Measurements from ENCODE around the gene RDH13.
"Not testable (repeated sequence)": the region's sequence is repeated elsewhere in the genome, so short reads cannot be mapped to it uniquely, and the experiment has no call there.

RDH13 gene

GRCh38 chr19:55012306-55012705 is 50.6 kb downstream of the RDH13 start:
- DNase-seq, result no peak

- not testable (repeated sequence) for DNase-seq
These were observed 52.4 kb downstream of the RDH13 start for GRCh38 chr19:55010561-55010960.

- DNase-seq, result not testable (repeated sequence)
These were observed 54.2 kb downstream of the RDH13 start for GRCh38 chr19:55008781-55009180.

GRCh38 chr19:55008189-55008588 is 54.8 kb downstream of the RDH13 start:
- DNase-seq, result not testable (repeated sequence)

GRCh38 chr19:55007537-55007936 is 55.4 kb downstream of the RDH13 start:
- not testable (repeated sequence) for DNase-seq

GRCh38 chr19:55006795-55007194 is 56.2 kb downstream of the RDH13 start:
- not testable (repeated sequence) for DNase-seq

GRCh38 chr19:55005684-55006488 is 57.1 kb downstream of the RDH13 start:
- DNase-seq, result peak; percentile 80 to 93

- DNase-seq, result no peak
These were observed 62.2 kb downstream of the RDH13 start for GRCh38 chr19:55000761-55001160.

GRCh38 chr19:54998751-54999239 is 64.2 kb downstream of the RDH13 start:
- not testable (repeated sequence) for DNase-seq

GRCh38 chr19:54995561-54995960 is 67.4 kb downstream of the RDH13 start:
- DNase-seq, result no peak

Measured in CD4-positive, alpha-beta T cell treated with Interferon alpha-2 for 1 hour (primary cell).